Esophagus (tissue), 2 donors: ENCODE data around the gene ZXDC. TPM values are rescaled to one million over a fixed set of nuclear protein-coding genes. Genes with fewer than 3 reads are reported as not detected.

Experiments used
- H3K27ac ChIP-seq, 2 donors: one replicate each; pipeline ENCODE4 v1.5.1; 2013; ENCODE audit warnings: low read depth in 2 of 2, mild to moderate bottlenecking in 2 of 2, inconsistent platforms in 1 of 2, low read length in 1 of 2, moderate library complexity in 1 of 2
- H3K27me3 ChIP-seq, 2 donors: one replicate each; pipeline ENCODE4 v1.6.1; 2013; ENCODE audit warnings: low read length in 2 of 2, control low read depth in 1 of 2, mild to moderate bottlenecking in 1 of 2; ENCODE audit not compliant: insufficient read depth in 2 of 2, control insufficient read depth in 1 of 2
- H3K36me3 ChIP-seq, 2 donors: one replicate each; pipeline ENCODE4 v1.6.1; 2013; ENCODE audit warnings: low read length in 1 of 2; ENCODE audit not compliant: control insufficient read depth in 2 of 2, insufficient read depth in 2 of 2
- H3K4me1 ChIP-seq, 2 donors: one replicate each; pipeline ENCODE4 v1.6.1; 2013; ENCODE audit warnings: low read length in 1 of 2; ENCODE audit not compliant: control insufficient read depth in 2 of 2, insufficient read depth in 2 of 2
- H3K4me3 ChIP-seq, 2 donors: one replicate each; pipeline ENCODE4 v1.5.1; 2013; ENCODE audit warnings: low read length in 2 of 2, mild to moderate bottlenecking in 2 of 2, low read depth in 1 of 2, moderate library complexity in 1 of 2
- H3K9me3 ChIP-seq, 2 donors: one replicate each; pipeline ENCODE4 v1.6.1; 2013; ENCODE audit warnings: mild to moderate bottlenecking in 2 of 2, low read depth in 1 of 2, low read length in 1 of 2, moderate library complexity in 1 of 2; ENCODE audit not compliant: control insufficient read depth in 2 of 2, insufficient read depth in 1 of 2
- WGBS, 2 donors: extraction: QIAGEN DNeasy Blood & Tissue Kit; methylation state at CpG; one replicate each; pipeline ENCODE4 v1.1.7; 2013; 5-methylcytosine and 5-hydroxymethylcytosine counted together
- polyA plus RNA-seq, 2 donors: library from polyadenylated mRNA; stranded (reverse); fragments of 200-250 nt; gene quantifications; one replicate each; pipeline ENCODE4 v1.2.3, GENCODE V29; 2013
- donor health status: healthy with polysubstance abuse.
- donor health status: Bipolar disorder and iron deficiency.

ZXDC gene
- polyA plus RNA-seq, 2 donors = 9.2 to 13.3 TPM

GRCh38 chr3:126459111-126459762 lies 16.5 kb downstream of the ZXDC start:
- Histone ChIP-seq H3K27me3 (no peaks in the 10 kb centered on the region), H3K4me3 (no peak overlapping the region), H3K36me3 (peaks cover 25 to 45% of the 10 kb centered on the region in 2 donors), H3K9me3 (no peaks in the 10 kb centered on the region), H3K27ac (no peak overlapping the region), H3K4me1 (no peaks in the 10 kb centered on the region)
- WGBS, 2 donors = 78 to 84% methylated on average over 7 of the region's 7 CpGs

DNA sequence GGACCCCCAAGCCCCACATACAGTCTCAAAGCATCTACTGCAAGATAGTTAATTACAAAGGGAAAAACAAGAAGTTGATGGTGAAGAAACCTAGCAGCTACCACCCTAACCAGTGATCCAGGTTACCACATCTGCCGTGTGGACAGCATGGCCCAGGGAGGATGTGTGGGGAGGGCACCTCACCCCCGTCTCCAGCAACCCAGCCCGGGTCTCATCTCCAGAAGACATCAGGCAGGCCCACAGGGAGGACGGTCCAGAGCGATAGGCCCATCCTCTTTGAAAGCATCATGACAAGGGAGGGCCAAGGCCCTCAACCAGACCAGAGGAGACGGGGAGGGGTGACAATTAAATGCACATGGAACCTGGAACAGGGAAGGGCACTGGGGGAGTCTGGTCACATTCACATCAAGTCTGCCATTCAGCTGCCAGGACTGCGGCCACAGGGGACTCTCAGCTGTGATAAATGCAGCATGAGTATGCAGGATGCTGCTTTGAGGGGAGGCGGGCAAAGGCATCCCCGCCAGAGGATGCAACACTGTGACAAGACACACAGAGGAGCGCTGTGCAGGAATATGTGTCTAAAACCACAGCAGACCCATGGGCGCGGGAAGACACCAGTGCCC lies 18.8 kb downstream of the ZXDC start:
- Histone ChIP-seq H3K27me3 (no peaks in the 10 kb centered on the region), H3K4me3 (no peak overlapping the region), H3K36me3 (peaks cover 19 to 41% of the 10 kb centered on the region in 2 donors), H3K27ac (no peak overlapping the region), H3K4me1 (no peaks in the 10 kb centered on the region), H3K9me3 (no peaks in the 10 kb centered on the region)
- WGBS, 2 donors = 86 to 94% methylated on average over 12 of the region's 12 CpGs

DNA sequence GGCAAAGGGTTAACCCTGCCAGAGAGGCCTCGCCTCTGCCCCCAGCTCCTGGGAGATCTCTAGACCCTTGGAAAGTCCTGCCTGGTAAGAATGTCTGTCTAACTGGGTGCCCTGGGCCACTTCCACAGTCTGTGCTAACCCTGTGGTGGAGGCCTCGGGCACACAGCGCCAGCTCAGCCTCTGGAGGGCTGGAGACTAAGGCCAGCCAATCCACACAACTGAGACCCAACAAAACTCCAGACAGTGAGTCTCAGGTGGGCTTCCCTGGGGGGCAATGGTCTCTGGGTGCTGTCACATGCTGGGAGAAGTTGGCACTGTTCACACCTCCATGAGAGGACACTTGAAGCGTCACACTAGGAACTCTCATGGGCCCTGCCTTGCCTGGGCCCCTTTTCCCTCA lies 19.5 kb downstream of the ZXDC start:
- no peaks in the 10 kb centered on the region for H3K27me3 ChIP-seq
- 71 to 88% methylated on average over 4 of the region's 4 CpGs for WGBS, 2 donors
- no peak overlapping the region for H3K4me3 ChIP-seq
- H3K4me1 ChIP-seq = no peaks in the 10 kb centered on the region
- H3K9me3 ChIP-seq = no peaks in the 10 kb centered on the region
- no peak overlapping the region for H3K27ac ChIP-seq
- H3K36me3 ChIP-seq = peaks cover 16 to 39% of the 10 kb centered on the region in 2 donors

DNA sequence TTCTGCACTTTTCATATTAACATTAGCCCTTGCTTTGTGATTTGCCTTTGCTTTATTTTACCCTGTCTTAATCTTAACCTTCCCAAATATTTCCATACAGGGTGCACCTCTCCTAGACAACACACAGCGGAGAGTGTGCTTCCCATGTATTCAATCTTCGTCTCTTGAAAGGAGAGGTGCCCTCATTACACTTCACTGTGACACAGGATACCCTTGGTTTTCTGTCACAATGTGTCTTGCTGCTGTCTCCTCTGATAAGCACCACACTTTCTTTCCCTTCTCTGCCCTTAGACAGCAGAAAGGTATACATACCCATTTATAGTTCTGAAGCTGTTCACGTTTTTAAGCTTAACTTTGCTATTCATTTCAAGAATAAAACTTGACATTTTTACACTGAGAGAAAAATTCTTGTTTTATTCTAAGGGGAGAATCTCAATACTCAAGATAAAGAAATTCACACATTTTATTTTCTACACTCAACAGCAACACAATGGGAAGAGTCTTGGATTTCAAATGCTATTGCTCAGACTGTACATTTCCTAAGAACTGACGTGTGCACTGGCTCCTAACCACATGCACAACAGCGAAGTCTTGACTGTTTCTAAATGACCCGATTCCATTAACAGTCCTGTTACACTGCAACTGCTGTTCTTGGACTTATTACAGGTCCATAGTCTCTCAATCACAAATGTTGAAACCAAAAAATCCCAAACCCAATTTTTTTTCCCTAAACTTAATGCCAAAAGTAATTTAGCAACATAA lies 21.1 kb downstream of the ZXDC start:
- Histone ChIP-seq H3K4me1 (no peaks in the 10 kb centered on the region), H3K27me3 (no peaks in the 10 kb centered on the region), H3K36me3 (peaks cover 12 to 38% of the 10 kb centered on the region in 2 donors), H3K27ac (no peak overlapping the region), H3K9me3 (no peaks in the 10 kb centered on the region), H3K4me3 (no peak overlapping the region)
- 86 to 94% methylated on average over 6 of the region's 6 CpGs for WGBS, 2 donors

DNA sequence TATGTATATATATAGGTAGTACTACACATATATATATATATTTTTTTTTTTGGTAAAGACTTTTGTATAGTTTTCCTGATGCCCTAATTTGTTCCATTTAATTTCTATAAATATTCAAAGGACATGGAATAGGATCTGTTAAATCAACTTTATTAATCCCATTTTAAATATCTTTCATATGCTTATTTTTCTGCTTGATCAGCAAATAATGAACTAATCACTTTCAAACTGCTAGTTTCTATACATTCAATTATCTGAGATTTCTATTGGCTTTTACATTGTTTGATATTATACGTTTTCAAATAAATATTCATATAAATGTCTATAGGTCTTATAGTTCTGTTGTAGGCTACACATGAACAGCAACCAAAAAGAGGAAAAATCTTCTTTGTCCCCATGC lies 21.7 kb downstream of the ZXDC start:
- Histone ChIP-seq H3K9me3 (no peaks in the 10 kb centered on the region), H3K4me1 (no peaks in the 10 kb centered on the region), H3K4me3 (no peak overlapping the region), H3K36me3 (peaks cover 6 to 38% of the 10 kb centered on the region in 2 donors), H3K27ac (no peak overlapping the region), H3K27me3 (no peaks in the 10 kb centered on the region)
- 78 to 82% methylated on average over 1 of the region's 1 CpG for WGBS, 2 donors

GRCh38 chr3:126452213-126452612 lies 23.5 kb downstream of the ZXDC start:
- 90% methylated on average over 9 of the region's 9 CpGs for WGBS, 2 donors
- Histone ChIP-seq H3K9me3 (no peaks in the 10 kb centered on the region), H3K36me3 (peaks cover 8 to 49% of the 10 kb centered on the region in 2 donors), H3K27me3 (no peaks in the 10 kb centered on the region), H3K27ac (no peak overlapping the region), H3K4me3 (no peak overlapping the region), H3K4me1 (peaks cover 2 to 3% of the 10 kb centered on the region in 2 donors)

DNA sequence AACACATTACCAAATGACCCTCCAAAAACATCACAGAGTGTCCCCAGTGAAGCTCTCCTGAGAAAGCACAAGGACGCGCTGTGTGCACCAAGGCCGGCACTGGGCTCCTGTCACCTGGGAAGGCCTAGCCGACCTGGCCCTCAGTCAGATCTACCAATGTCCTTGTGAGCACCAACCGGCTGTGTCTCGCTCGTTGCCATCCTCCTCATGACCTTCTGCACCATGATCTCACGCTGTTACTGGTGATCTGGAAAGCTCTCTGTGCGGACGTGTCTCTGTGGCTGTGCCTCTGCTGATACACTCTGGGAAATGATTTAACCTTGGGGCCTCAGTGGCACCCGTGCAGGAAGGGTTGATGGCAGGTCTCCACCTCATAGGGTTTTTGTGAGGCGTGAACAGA lies 24.2 kb downstream of the ZXDC start:
- Histone ChIP-seq H3K4me1 (peaks cover 2 to 3% of the 10 kb centered on the region in 2 donors), H3K27ac (no peak overlapping the region), H3K36me3 (peaks cover 8 to 42% of the 10 kb centered on the region in 2 donors), H3K4me3 (no peak overlapping the region), H3K9me3 (no peaks in the 10 kb centered on the region), H3K27me3 (no peaks in the 10 kb centered on the region)
- WGBS, 2 donors = 85 to 92% methylated on average over 12 of the region's 12 CpGs

GRCh38 chr3:126450744-126451143 lies 24.9 kb downstream of the ZXDC start:
- no peaks in the 10 kb centered on the region for H3K9me3 ChIP-seq
- no peak overlapping the region for H3K4me3 ChIP-seq
- no peak overlapping the region for H3K27ac ChIP-seq
- no peaks in the 10 kb centered on the region for H3K27me3 ChIP-seq
- WGBS, 2 donors = 95 to 98% methylated on average over 3 of the region's 3 CpGs
- H3K36me3 ChIP-seq = peaks cover 8 to 37% of the 10 kb centered on the region in 2 donors
- peaks cover 3 to 5% of the 10 kb centered on the region in 2 donors for H3K4me1 ChIP-seq

DNA sequence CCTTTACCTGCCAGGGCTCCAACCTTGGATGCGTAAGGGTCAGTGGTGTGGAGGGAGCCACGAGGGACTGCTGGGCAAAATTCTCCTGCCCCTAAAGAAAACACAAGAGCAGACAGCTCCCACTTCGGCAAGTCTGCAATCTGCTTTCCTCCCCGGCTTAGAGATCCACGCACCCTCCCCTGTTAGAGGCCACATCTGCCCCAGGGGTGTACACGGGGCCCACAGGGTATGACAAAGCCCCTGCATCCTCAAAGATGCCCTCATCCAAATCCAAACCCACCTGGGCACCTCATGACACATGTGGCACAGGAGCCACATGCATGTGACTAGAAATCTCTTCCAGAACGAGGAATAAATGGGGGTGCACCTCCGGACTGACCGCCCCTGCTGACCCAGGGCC lies 25.5 kb downstream of the ZXDC start:
- no peaks in the 10 kb centered on the region for H3K27me3 ChIP-seq
- no peak overlapping the region for H3K4me3 ChIP-seq
- peaks cover 6 to 37% of the 10 kb centered on the region in 2 donors for H3K36me3 ChIP-seq
- 80 to 81% methylated on average over 9 of the region's 9 CpGs for WGBS, 2 donors
- H3K9me3 ChIP-seq = no peaks in the 10 kb centered on the region
- peaks cover 3 to 5% of the 10 kb centered on the region in 2 donors for H3K4me1 ChIP-seq
- H3K27ac ChIP-seq = no peak overlapping the region
